HG03354 (cell line): ENCODE data around the gene SYCP3.
"Not testable (repeated sequence)": the region's sequence is repeated elsewhere in the genome, so short reads cannot be mapped to it uniquely, and the experiment has no call there.

Experiments
- ATAC-seq: cut with Tn5 transposase; IDR thresholded peaks from one replicate; pipeline ENCODE4 v1.9.1; 2021; ENCODE audit warnings: mild to moderate bottlenecking; ENCODE audit not compliant: unreplicated experiment, poor library complexity, severe bottlenecking

The SYCP3 gene

GRCh38 chr12:101690544-101691098 is 48.6 kb downstream of the SYCP3 start:
- ATAC-seq, result no peak

- no peak for ATAC-seq
These were observed 53.1 kb downstream of the SYCP3 start for GRCh38 chr12:101686176-101686575.

- ATAC-seq, result no peak
These were observed 54.2 kb downstream of the SYCP3 start for GRCh38 chr12:101685092-101685491.

- not testable (repeated sequence) for ATAC-seq
These were observed 57.6 kb downstream of the SYCP3 start for GRCh38 chr12:101681627-101682026.

- ATAC-seq, result no peak
These were observed 58.6 kb downstream of the SYCP3 start for GRCh38 chr12:101680647-101681046.

- ATAC-seq, result no peak
These were observed 59.0 kb downstream of the SYCP3 start for GRCh38 chr12:101680240-101680639.
